Hematopoietic multipotent progenitor cell treated with erythropoietin and hydrocortisone succinate and interleukin-3 and kit ligand, for 15 days (in vitro differentiated cells): Measurements from ENCODE around the gene ZNF365.
"Not testable (repeated sequence)": the region's sequence is repeated elsewhere in the genome, so short reads cannot be mapped to it uniquely, and the experiment has no call there.

Experiments
- DNase-seq: peaks from one replicate; pipeline ENCODE4 v3.0.0-alpha.2; 2015; ENCODE audit warnings: low spot score

The ZNF365 gene

DNA sequence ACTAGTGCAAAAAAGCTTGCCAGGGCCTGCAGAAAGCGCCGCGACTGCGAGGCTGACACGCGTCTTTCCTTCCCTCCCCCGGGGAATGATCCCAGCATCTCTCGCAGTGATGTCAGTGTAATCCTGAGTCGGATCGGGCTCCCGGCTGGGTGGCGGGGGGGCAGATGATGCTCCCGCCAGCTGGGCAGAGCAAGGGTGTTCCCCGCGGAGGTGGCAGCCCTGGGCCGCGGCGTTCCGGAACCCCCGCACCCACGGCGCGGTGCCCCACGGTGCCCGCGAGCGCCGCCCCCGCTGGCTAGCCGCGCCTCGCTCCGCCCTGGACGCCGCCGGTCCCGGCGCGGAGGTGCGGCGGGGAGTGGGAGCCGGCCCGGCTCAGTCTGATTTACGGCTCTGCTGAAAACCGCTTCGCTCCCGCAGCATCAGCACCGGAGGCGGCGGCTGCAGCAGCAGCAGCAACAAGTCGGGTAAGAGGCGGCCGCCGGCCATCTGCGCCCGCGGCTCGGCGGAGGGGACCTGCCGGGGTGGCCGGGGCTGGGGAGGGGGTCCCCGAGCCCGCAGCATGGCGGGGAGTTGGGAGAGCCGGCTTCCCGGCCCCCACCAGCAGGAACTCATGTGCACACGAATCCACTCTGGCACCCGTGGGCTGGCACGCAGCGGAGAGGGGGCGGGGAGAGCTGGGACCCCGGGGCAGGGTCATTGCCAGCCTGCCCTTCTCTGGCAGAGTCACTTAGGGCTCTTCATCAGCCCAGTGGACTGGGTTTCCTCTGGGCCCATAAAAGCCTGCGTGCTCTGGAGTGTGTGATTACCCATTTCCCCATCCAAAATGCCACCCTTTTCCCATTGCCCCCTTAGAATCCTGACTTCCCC lies at the start of gene ZNF365:
ZNF365 (plus strand) TSS at position 375 of the 867 bp plus-strand sequence. CDS start 1,825 bp downstream, outside the sequence.
- no peak for DNase-seq

DNA sequence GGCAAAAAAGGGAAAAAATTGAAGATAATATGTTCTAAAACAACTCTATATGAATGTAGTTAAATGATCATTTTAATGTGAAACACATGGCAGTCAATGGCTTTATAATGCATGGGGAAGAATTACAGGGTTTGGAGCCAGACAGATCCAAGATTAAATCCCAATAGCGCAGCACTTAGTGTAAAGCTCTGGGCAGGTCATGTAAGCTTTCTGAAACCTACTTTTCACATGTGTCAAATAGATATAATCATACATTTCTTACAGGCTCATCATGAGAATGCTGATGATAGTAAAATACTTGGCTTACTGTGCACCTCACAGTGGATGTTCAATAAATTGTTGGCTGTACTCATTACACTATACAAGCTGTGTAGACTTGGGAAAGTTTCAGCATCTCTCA lies 48.0 kb upstream of the ZNF365 start:
- DNase-seq: no peak

DNA sequence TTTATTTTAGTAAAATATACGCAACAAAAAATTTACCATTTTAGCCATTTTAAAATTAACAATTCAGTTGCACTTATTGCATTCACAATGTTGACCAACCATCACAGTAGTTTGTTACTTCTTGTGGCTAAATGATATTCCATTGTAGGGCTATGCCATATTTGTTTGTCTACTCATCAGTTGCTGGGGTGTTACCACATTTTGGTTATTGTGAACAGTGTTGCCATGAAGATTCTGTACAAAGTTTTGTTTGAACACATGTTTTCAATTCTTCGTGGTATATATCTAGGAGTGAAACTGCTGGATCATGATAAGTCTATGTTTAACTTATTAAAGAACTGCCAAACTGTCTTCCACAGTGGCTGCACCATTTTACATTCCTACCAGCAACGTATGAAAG lies 46.3 kb upstream of the ZNF365 start:
- no peak for DNase-seq

DNA sequence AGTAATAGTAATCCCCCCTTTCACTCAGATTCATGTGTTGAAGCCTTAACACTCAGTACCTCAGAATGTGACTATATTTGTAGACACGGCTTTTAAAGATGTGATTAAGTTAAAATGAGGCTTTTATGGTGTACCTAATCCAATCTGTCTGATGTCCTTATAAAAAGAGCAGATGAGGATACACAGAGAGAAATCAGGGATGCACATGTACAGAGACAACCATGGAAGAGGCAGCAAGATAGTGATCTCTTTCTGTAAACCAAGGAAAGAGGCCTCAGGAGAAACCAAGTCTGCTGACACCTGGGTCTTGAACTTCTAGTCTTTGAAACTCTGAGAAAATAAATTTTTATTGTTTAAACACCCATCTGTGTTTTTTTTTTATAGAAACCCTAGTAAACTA lies 44.0 kb upstream of the ZNF365 start:
- DNase-seq: no peak

GRCh38 chr10:62332406-62332805 lies 41.8 kb upstream of the ZNF365 start:
- DNase-seq: no peak

DNA sequence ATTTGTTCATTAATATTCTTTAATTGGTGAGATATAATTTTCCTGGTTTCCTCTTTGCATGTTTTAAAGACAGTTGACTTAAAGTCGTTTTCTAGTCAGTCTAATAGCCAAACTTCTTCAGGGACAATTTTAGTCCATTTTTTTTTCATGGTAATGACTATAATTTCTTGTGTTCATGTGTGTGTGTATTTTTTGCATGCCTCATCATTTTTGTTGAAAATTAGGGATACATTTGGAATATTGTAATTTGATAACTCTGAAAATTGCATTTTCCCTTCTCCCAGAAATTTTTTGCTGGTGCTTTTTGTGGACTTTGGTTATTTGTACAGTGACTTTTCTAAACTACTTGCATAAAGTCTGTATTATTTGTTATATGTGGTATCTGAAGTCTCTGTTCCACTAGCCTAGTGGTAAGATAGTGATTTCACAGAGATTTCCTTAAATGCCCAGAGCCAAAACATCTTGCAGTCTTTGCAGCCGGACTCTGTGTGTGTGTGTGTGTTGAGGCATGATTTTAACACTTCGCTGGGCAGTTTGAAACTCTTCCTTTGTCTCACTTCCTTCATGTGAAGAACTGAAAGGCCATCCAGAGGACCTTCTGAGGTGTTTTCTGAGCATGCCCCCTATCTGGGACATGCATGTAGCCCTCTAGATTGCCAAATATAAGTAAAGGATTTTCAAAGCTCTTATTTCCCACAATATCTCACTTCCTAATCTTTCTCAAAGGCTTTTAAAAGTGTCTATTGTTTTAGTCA lies 40.9 kb upstream of the ZNF365 start:
- no peak for DNase-seq

- DNase-seq: no peak
Observed at GRCh38 chr10:62333988-62334682, 40.0 kb upstream of the ZNF365 start.

DNA sequence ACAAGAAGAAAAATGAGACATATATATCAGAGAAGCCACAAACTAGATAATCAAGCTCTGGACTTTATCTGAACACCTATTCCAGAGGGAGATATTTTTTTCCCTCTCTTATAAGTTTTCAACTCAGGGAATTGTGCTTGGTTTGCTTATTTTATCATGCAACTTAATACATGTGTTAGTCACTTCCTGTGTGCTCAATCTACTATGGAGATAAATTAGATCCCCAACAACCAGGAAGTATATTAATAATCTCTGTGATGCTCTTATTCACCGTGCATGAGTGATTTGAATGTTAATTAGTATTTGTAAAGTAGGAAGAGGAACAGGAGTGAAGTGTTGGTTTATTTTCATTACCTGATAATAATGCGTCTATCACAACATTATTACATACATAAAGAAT lies 38.8 kb upstream of the ZNF365 start:
- no peak for DNase-seq

- no peak for DNase-seq
Observed at GRCh38 chr10:62336404-62336803, 37.8 kb upstream of the ZNF365 start.

GRCh38 chr10:62341419-62341818 lies 32.8 kb upstream of the ZNF365 start:
- DNase-seq: no peak

- DNase-seq: no peak
Observed at GRCh38 chr10:62343000-62343399, 31.2 kb upstream of the ZNF365 start.

DNA sequence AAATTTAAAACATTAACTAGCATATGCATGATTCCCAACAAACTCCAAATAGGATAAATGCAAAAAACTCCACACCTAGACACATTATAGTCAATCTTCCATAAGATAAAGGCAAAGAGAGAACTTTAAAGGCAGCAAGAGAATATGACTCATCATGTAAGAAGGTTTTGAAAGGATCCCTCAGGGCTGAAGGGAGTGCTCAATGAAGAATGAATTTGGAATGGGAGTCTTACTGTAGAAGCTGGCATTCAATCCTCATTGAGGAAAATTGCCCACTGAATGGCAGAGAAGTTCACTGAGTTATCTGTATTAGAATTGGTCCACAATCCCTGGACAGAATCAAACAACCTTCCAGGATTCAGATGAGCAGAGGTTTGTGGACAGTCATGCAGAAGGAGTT lies 26.1 kb upstream of the ZNF365 start:
- no peak for DNase-seq

DNA sequence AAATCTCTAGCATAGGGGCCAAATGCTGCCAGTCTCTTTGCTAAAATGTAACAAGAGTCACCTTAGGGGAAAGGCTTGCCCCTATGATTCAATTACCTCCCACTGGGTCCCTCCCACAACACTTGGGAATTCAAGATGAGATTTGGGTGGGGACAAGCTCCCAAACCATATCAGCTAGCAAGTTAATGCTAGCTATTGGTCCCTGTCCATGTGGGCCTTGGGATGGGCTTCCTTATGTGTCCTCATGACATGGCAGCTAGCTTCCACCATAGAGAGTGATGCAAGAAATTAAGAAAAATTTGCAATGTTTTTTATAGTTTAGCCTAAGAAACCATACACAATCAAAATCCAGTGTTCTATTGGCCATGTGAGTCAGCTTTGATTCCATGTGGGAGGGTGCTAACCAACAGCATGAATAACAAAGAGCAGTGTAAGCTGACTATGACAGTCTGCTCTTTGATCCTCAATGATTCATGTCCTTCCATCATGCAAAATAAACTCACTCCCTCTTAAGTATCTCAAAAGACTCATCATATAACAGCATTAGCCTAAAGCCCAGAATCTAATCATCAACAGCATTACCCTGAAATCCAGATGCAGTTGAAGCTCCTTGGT lies 21.7 kb upstream of the ZNF365 start:
- DNase-seq: no peak

DNA sequence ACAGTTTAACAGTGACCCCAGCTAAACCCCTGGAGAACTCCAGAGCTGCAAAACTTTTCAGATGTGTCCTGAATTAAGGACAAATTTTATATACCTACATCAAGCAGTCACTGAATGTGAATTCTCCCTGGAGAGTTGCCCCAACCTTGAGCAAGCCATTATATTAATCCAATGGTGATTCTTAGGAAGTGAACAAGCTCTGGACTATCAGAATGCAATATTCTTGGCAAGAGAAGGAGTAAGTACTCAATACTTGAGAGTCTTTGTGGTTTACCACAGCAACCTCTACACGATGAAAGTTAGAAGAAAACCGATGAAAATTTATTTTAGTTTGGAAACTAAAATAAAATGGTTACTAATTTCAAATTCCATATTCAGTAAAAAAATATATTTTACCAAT lies 19.3 kb upstream of the ZNF365 start:
- DNase-seq: no peak

DNA sequence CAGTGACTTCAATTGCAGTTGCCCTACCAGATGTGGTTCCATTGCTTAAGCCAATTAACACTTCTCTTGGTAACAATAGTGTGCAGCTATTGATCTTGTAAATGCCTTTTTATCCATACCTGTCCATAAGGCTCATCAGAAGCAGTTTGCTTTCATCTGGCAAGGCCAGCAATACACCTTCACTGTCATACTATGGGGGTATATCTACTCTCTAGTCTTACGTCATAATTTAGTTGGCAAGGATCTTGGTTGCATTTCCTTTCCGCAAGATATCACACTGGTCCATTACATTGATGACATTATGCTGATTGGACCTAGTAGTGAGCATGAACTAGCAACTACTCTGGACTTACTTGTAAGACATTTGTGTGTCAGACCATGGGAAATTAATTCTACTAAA lies 17.7 kb upstream of the ZNF365 start:
- no peak for DNase-seq

- DNase-seq: not testable (repeated sequence)
Observed at GRCh38 chr10:62358151-62358550, 16.0 kb upstream of the ZNF365 start.

GRCh38 chr10:62373639-62373994 lies 552 bp upstream of the ZNF365 start:
- no peak for DNase-seq

DNA sequence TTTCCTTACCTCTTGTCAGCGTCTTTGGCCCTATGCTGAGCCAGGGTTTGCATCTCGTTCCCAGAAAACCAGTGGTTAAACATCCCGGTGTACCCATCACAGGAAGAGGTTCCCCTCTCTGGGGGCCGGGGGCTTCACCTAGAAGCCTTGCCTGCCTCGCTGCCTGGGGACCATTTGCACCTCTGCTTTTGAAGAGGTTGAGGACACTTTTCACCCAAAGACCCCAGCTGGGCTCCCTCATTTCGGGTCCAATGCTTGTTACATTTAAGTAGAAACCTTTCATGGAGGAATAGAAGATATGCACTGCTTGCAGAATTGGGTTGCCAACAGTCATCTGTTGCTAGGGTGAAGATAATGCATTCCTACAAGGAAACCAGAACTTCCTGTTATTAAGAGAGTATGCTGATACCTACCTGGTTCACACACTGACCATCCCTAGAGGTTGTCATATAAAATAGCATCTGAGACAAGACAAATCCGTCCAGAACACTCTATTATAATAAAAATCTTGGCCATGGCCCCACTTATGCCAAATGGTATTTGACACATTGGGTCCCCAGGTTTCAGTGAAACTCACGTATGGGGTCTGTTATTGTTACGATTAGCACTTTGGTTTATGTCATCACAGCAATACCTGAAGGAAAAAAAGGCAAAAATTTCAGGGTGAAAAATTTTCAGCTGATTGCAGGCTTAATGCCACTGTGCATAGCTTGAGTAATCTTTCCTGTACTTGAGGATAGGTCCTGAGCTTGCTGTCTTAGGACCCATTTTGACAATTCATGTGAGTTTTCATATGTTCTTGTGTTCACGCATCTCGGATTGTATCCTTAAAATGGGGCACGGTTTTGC lies 917 bp downstream of the ZNF365 start:
- DNase-seq: no peak

GRCh38 chr10:62376071-62377025 lies 2.2 kb downstream of the ZNF365 start:
- DNase-seq: no peak

GRCh38 chr10:62377026-62377415 lies 2.9 kb downstream of the ZNF365 start:
- no peak for DNase-seq
